ENCODE data around the gene HBB.

- no peak for TF ChIP-seq CTCF (IDR thresholded peaks at IDR 0.05; ENCODE audit: low read depth, low read length, missing input control)
- TF ChIP-seq HNF4G (IDR thresholded peaks at IDR 0.05), result no peak
Observed at GRCh38 chr11:5275369-5276110, 48.7 kb upstream of the HBB start.

Measured in liver (tissue), 3 donors.